Tibial nerve (tissue), 4 donors: ENCODE data around the gene MOV10L1. TPM values are rescaled to one million over a fixed set of nuclear protein-coding genes. Genes with fewer than 3 reads are reported as not detected.
A peak's percentile ranks its signal among the peaks of the same experiment; 100 is the strongest.

ENCODE experiments used
- DNase-seq, 2 donors: peaks; one replicate each; pipeline ENCODE4 v3.0.0-alpha.2; 2019; ENCODE audit warnings: low spot score in 2 of 2
- H3K27ac ChIP-seq, 4 donors: fragments of 200-600 bp; sonication (generic) in 3 of 4; one replicate each; pipeline ENCODE4 v1.5.1; 2017 to 2019; ENCODE audit warnings: mild to moderate bottlenecking in 1 of 4
- H3K27me3 ChIP-seq, 2 donors: fragments of 200-600 bp; sonication (generic) in 1 of 2; one replicate each; pipeline versions ENCODE4 v1.5.1 to v1.6.0; 2017 to 2019
- H3K36me3 ChIP-seq, 3 donors: fragments of 200-600 bp; sonication (generic); one replicate each; pipeline ENCODE4 v1.5.1; 2018 to 2019
- H3K4me1 ChIP-seq, 4 donors: fragments of 200-600 bp; sonication (generic) in 3 of 4; one replicate each; pipeline ENCODE4 v1.5.1; 2017 to 2019
- H3K4me3 ChIP-seq, 4 donors: fragments of 200-600 bp; sonication (generic) in 3 of 4; one replicate each; pipeline ENCODE4 v1.5.1; 2017 to 2019; ENCODE audit warnings: mild to moderate bottlenecking in 1 of 4, moderate library complexity in 1 of 4
- H3K9me3 ChIP-seq, 4 donors: fragments of 200-600 bp; sonication (generic) in 3 of 4; one replicate each; pipeline ENCODE4 v1.5.1; 2017 to 2019
- CTCF ChIP-seq, 5 experiments: fragments of 200-600 bp in 3 of 5; fragments of 450-650 bp in 2 of 5; sonication (generic) in 3 of 5; IDR thresholded peaks; one replicate each; pipeline ENCODE4 v1.5.1; 2016 to 2019; ENCODE audit warnings: antibody characterized with exemption in 5 of 5, mild to moderate bottlenecking in 3 of 5, moderate library complexity in 2 of 5
- EP300 ChIP-seq, 2 donors: sonication (generic); formaldehyde crosslinking; IDR thresholded peaks; one replicate each; pipeline ENCODE4 v1.6.1; 2017; ENCODE audit warnings: antibody characterized with exemption in 2 of 2, mild to moderate bottlenecking in 1 of 2
- POLR2A ChIP-seq, 2 donors: fragments of 450-650 bp; IDR thresholded peaks; one replicate each; pipeline ENCODE4 v1.6.1; 2017; ENCODE audit warnings: antibody characterized with exemption in 2 of 2, mild to moderate bottlenecking in 2 of 2, moderate library complexity in 2 of 2
- WGBS, 2 donors: methylation state at CpG; one replicate each; pipeline ENCODE4 v1.1.5; 2018; 5-methylcytosine and 5-hydroxymethylcytosine counted together
- total RNA-seq, 4 donors: library from RNA; depleted of rRNA; stranded (reverse); fragments of >200 nt; gene quantifications; one replicate each; pipeline ENCODE4 v1.1.0, GENCODE V29; 2016

Gene MOV10L1
- total RNA-seq, 4 donors from 2014 or later, result 1.0 to 3.7 (median 2.6) TPM

- WGBS, 2 donors, result 53 to 63% methylated on average over 21 to 22 of the region's 22 CpGs
- H3K36me3 ChIP-seq, result no peaks in the 10 kb centered on the region
- H3K27ac ChIP-seq, result no peak overlapping the region
- H3K4me3 ChIP-seq, result no peak overlapping the region
- DNase-seq, result peak in 1 of 2 donors; percentile 12
- no peaks in the 10 kb centered on the region for H3K9me3 ChIP-seq
- TF ChIP-seq CTCF (IDR thresholded peaks at IDR 0.05) (peak; percentile 29 to 67 (median 56)), EP300 (IDR thresholded peaks at IDR 0.05) (no peak)
- H3K27me3 ChIP-seq, result no peaks in the 10 kb centered on the region
- H3K4me1 ChIP-seq, result peaks cover 0 to 13% (median 0%) of the 10 kb centered on the region in 4 donors
Measured at GRCh38 chr22:50148991-50149721, 59.4 kb downstream of the MOV10L1 start.

GRCh38 chr22:50150161-50151129 is 60.6 kb downstream of the MOV10L1 start:
- H3K4me1 ChIP-seq, result peaks cover 0 to 13% (median 0%) of the 10 kb centered on the region in 4 donors
- H3K27me3 ChIP-seq, result no peaks in the 10 kb centered on the region
- H3K9me3 ChIP-seq, result no peaks in the 10 kb centered on the region
- no peak overlapping the region for H3K4me3 ChIP-seq
- TF ChIP-seq EP300 (IDR thresholded peaks at IDR 0.05) (no peak), CTCF (IDR thresholded peaks at IDR 0.05) (no peak), POLR2A (IDR thresholded peaks at IDR 0.05) (no peak)
- H3K27ac ChIP-seq, result no peak overlapping the region
- WGBS, 2 donors, result 89 to 90% methylated on average over 35 of the region's 35 CpGs
- H3K36me3 ChIP-seq, result no peaks in the 10 kb centered on the region
- DNase-seq, result no peak

- no peak for DNase-seq
- Histone ChIP-seq H3K4me3 (no peak overlapping the region), H3K27ac (no peak overlapping the region), H3K9me3 (no peaks in the 10 kb centered on the region), H3K4me1 (peaks cover 0 to 7% (median 0%) of the 10 kb centered on the region in 4 donors), H3K36me3 (no peaks in the 10 kb centered on the region), H3K27me3 (no peaks in the 10 kb centered on the region)
- 77 to 84% methylated on average over 31 of the region's 33 CpGs for WGBS, 2 donors
- no peak for TF ChIP-seq EP300 (IDR thresholded peaks at IDR 0.05)
- TF ChIP-seq CTCF (IDR thresholded peaks at IDR 0.05), result no peak
- no peak for TF ChIP-seq POLR2A (IDR thresholded peaks at IDR 0.05)
Measured at GRCh38 chr22:50151571-50152537, 62.0 kb downstream of the MOV10L1 start.

- Histone ChIP-seq H3K9me3 (no peaks in the 10 kb centered on the region), H3K4me1 (no peaks in the 10 kb centered on the region), H3K27ac (no peak overlapping the region), H3K27me3 (no peaks in the 10 kb centered on the region), H3K36me3 (no peaks in the 10 kb centered on the region), H3K4me3 (no peak overlapping the region)
- WGBS, 2 donors, result 75 to 84% methylated on average over 21 to 22 of the region's 25 CpGs
- no peak for DNase-seq
- TF ChIP-seq EP300 (IDR thresholded peaks at IDR 0.05) (no peak), POLR2A (IDR thresholded peaks at IDR 0.05) (no peak), CTCF (IDR thresholded peaks at IDR 0.05) (no peak)
Measured at GRCh38 chr22:50153056-50153755, 63.4 kb downstream of the MOV10L1 start.
